OCI-LY1 (cell line): ENCODE measurements around the gene NLRP4.

Source experiments
- H2AFZ ChIP-seq: fragments of 200-600 bp; sonication (generic), shearing (Covaris generic); 2 replicates; pipeline ENCODE4 v1.6.0; 2014; ENCODE audit warnings: antibody characterized with exemption, mild to moderate bottlenecking, low read length
- H3F3A ChIP-seq: fragments of 200-600 bp; sonication (generic), shearing (Covaris generic); 2 replicates; pipeline ENCODE4 v1.6.0; 2014; ENCODE audit warnings: mild to moderate bottlenecking, antibody characterized with exemption, low read length, moderate library complexity; ENCODE audit not compliant: insufficient read depth
- H3K27ac ChIP-seq: fragments of 200-600 bp; sonication (generic); 2 replicates; pipeline ENCODE4 v1.5.1; 2014; ENCODE audit warnings: low read length, mixed run types, mild to moderate bottlenecking, low read depth; ENCODE audit not compliant: poor library complexity, severe bottlenecking
- H3K27me3 ChIP-seq: fragments of 200-600 bp; sonication (generic); 2 replicates; pipeline ENCODE4 v1.6.0; 2014; ENCODE audit warnings: antibody characterized with exemption, mild to moderate bottlenecking, low read length, moderate library complexity; ENCODE audit not compliant: insufficient read depth
- H3K36me3 ChIP-seq: fragments of 200-600 bp; sonication (generic); 2 replicates; pipeline ENCODE4 v1.6.1; 2014; ENCODE audit warnings: mild to moderate bottlenecking, antibody characterized with exemption, low read length, moderate library complexity, mixed read lengths; ENCODE audit not compliant: insufficient read depth
- H3K4me1 ChIP-seq: fragments of 200-600 bp; sonication (generic); 2 replicates; pipeline ENCODE4 v1.5.1; 2014; ENCODE audit warnings: mild to moderate bottlenecking, low read length, moderate library complexity; ENCODE audit not compliant: insufficient read depth, severe bottlenecking
- H3K4me2 ChIP-seq: fragments of 200-600 bp; sonication (generic), shearing (Covaris generic); 2 replicates; pipeline ENCODE4 v1.6.1; 2014; ENCODE audit warnings: low read length
- H3K4me3 ChIP-seq: fragments of 200-600 bp; sonication (generic); 2 replicates; pipeline ENCODE4 v1.5.1; 2014; ENCODE audit warnings: low read length, low read depth, mild to moderate bottlenecking, mixed read lengths; ENCODE audit not compliant: poor library complexity, severe bottlenecking
- H3K79me2 ChIP-seq: fragments of 200-600 bp; shearing (Covaris generic); 2 replicates; pipeline ENCODE4 v1.6.1; 2016; ENCODE audit warnings: mixed run types, low read length, mixed read lengths; ENCODE audit not compliant: insufficient read depth
- H3K9ac ChIP-seq: fragments of 200-600 bp; sonication (generic), shearing (Covaris generic); 2 replicates; pipeline ENCODE4 v1.6.1; 2014; ENCODE audit warnings: mild to moderate bottlenecking, low read length, mixed read lengths
- H3K9me2 ChIP-seq: fragments of 200-600 bp; sonication (generic), shearing (Covaris generic); 2 replicates; pipeline ENCODE4 v1.6.1; 2014; ENCODE audit warnings: low read depth, mild to moderate bottlenecking, low read length, mixed read lengths
- H3K9me3 ChIP-seq: fragments of 200-600 bp; shearing (Covaris generic); 2 replicates; pipeline ENCODE4 v1.6.1; 2014; ENCODE audit warnings: low read length, mixed read lengths
- H4K20me1 ChIP-seq: fragments of 200-600 bp; sonication (generic), shearing (Covaris generic); 2 replicates; pipeline ENCODE4 v1.6.0; 2016; ENCODE audit warnings: mild to moderate bottlenecking, low read length; ENCODE audit not compliant: insufficient read depth
- EZH2 ChIP-seq: fragments of 200-600 bp; sonication (generic), shearing (Covaris generic); IDR thresholded peaks from 2 replicates; pipeline ENCODE4 v1.8.0; 2017; ENCODE audit warnings: borderline replicate concordance, mixed run types, mild to moderate bottlenecking, antibody characterized with exemption, low read length, moderate library complexity, mixed read lengths
- TF ChIP-seq, protein P1 (sequence below): fragments of 200-600 bp; sonication (generic), shearing (Covaris generic); IDR thresholded peaks from 2 replicates; pipeline ENCODE4 v1.5.1; 2017; ENCODE audit warnings: mild to moderate bottlenecking, antibody characterized with exemption, low read length, moderate library complexity, mixed read lengths

Gene NLRP4

DNA sequence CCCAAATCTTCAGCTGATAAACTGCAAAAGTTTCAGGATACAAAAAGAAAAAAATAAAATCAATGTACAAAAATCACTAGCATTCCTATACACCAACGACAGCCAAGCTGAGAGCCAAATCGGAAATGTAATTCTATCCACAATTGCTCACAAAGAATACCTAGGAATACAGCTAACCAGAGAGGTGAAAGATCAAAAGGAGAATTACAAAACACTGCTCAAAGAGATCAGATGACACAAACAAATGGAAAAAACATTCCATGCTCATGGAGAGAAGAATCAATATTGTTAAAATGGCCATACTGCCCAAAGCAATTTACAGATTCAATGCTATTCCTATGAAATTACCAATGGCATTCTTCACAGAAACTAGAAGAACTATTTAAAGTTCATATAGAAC, 34.1 kb upstream of the NLRP4 start:
- H3K27me3 ChIP-seq: no peaks in the 10 kb centered on the region
- H3K4me2 ChIP-seq: no peak overlapping the region
- no peaks in the 10 kb centered on the region for H3K79me2 ChIP-seq
- no peak overlapping the region for H3K4me3 ChIP-seq
- no peak overlapping the region for H3K27ac ChIP-seq
- no peak overlapping the region for H2AFZ ChIP-seq
- H4K20me1 ChIP-seq: no peaks in the 10 kb centered on the region
- TF ChIP-seq, protein P1, sequence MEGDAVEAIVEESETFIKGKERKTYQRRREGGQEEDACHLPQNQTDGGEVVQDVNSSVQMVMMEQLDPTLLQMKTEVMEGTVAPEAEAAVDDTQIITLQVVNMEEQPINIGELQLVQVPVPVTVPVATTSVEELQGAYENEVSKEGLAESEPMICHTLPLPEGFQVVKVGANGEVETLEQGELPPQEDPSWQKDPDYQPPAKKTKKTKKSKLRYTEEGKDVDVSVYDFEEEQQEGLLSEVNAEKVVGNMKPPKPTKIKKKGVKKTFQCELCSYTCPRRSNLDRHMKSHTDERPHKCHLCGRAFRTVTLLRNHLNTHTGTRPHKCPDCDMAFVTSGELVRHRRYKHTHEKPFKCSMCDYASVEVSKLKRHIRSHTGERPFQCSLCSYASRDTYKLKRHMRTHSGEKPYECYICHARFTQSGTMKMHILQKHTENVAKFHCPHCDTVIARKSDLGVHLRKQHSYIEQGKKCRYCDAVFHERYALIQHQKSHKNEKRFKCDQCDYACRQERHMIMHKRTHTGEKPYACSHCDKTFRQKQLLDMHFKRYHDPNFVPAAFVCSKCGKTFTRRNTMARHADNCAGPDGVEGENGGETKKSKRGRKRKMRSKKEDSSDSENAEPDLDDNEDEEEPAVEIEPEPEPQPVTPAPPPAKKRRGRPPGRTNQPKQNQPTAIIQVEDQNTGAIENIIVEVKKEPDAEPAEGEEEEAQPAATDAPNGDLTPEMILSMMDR: no peak
- no peak for TF ChIP-seq EZH2
- no peak overlapping the region for H3K9ac ChIP-seq
- peaks cover 23% of the 10 kb centered on the region for H3K4me1 ChIP-seq
- H3K9me3 ChIP-seq: 0 out of 2 replicates have a peak, but pooled peaks cover 3% of the 10 kb centered on the region
- H3K9me2 ChIP-seq: no peaks in the 10 kb centered on the region
- H3K36me3 ChIP-seq: no peaks in the 10 kb centered on the region; the same call in 1 of the 2 replicates
- H3F3A ChIP-seq: no peaks in the 10 kb centered on the region

DNA sequence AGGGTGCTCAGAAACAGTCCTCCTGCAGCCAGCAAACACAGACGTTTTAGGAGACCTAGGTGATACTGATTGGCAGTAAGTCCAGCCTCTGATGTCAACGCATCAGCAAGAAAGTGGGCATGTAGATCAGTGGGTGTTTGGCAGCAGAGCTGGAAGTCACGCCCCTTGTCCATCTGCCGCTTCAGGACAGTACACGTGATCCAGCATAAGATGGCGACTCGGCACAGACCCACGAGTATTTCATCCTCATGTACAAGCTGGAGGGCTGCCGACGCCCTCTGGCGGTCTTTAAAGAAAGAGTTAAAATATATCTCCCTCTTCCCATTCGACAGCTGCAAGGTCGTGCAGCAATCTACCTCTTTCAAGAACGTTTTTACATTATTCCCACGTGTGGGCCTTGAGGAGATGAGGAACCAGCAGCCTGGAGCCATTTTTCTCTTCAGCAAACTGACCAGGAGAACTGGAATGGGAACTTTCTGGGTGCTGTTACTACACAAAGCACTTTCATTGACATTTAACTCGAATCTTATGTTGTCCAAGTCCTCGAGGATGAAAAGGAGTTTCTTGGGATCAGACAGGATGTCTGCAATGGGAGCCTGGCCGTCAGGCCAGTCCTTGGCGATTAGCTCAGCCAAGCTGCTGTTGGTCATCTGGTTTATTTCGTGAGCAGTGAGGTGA, 26.8 kb upstream of the NLRP4 start:
- Histone ChIP-seq H3K79me2 (no peaks in the 10 kb centered on the region), H3K9ac (peak overlapping the region; percentile 52; the same call in 1 of the 2 replicates), H3K9me3 (0 out of 2 replicates have a peak, but pooled peaks cover 3% of the 10 kb centered on the region), H3K9me2 (no peaks in the 10 kb centered on the region), H3K4me3 (peak overlapping the region; percentile 65), H3K4me2 (peak overlapping the region; percentile 63), H3K4me1 (peaks cover 16% of the 10 kb centered on the region), H3K27me3 (no peaks in the 10 kb centered on the region), H3K27ac (peak overlapping the region; percentile 42), H3K36me3 (no peaks in the 10 kb centered on the region), H2AFZ (peak overlapping the region; percentile 73), H3F3A (no peaks in the 10 kb centered on the region), H4K20me1 (no peaks in the 10 kb centered on the region)
- no peak for TF ChIP-seq EZH2
- TF ChIP-seq, protein P1: peak; percentile 73

DNA sequence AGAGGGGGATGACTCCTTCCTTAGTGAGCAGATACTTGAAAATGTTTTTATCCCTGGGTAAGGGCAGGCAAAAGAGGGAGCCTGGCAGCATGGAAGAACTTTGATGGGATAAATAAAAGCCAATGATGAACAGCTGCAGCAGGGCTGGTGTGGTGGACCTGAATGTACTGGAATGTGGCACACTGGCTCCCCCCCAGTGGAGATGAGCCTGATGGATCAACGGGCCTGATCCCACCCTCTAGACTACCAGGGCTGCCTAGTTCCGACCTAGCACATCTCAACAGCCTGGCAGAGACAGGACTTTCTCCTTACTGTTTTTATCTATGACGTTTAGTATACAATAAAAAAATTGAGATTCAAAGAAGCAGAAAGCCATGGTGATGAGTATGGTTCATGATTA, 25.0 kb upstream of the NLRP4 start:
- H3K27me3 ChIP-seq: no peaks in the 10 kb centered on the region

More for the DNA sequence above, 25.0 kb upstream of the NLRP4 start:
- Histone ChIP-seq H3F3A (no peaks in the 10 kb centered on the region), H4K20me1 (no peaks in the 10 kb centered on the region), H3K4me3 (no peak overlapping the region), H3K79me2 (no peaks in the 10 kb centered on the region), H3K36me3 (no peaks in the 10 kb centered on the region), H3K9me2 (no peaks in the 10 kb centered on the region), H3K9ac (no peak overlapping the region), H3K4me2 (no peak overlapping the region), H3K4me1 (peaks cover 13% of the 10 kb centered on the region), H3K9me3 (no peaks in the 10 kb centered on the region), H3K27ac (no peak overlapping the region), H2AFZ (no peak overlapping the region)
- TF ChIP-seq EZH2: no peak
- TF ChIP-seq, protein P1: no peak
